B cell (primary cell): ENCODE data around the gene RAC3. TPM values are rescaled to one million over a fixed set of nuclear protein-coding genes. Genes with fewer than 3 reads are reported as not detected.

Source experiments
- ATAC-seq: fragments of 200-7000 bp; cut with Tn5 transposase; one replicate; pipeline ENCODE4 v1.10.0; 2021; ENCODE audit warnings: low read depth, mild to moderate bottlenecking, moderate number of reproducible peaks, moderate library complexity
- CTCF ChIA-PET: fragments of 350-600 bp; sonication (Branson Sonifier 250); formaldehyde crosslinking; loops from one replicate; lab custom pipeline; 2021; ENCODE audit warnings: antibody characterized with exemption, inconsistent platforms; lab: Charles Lee
- POLR2A ChIA-PET: fragments of 350-600 bp; sonication (Branson Sonifier 250); formaldehyde crosslinking; loops from one replicate; lab custom pipeline; 2021; ENCODE audit warnings: antibody characterized with exemption; lab: Charles Lee
- DNase-seq: peaks from one replicate; pipeline ENCODE4 v3.0.0; 2013
- H2AFZ ChIP-seq: 2 replicates; pipeline ENCODE4 v1.6.1; 2012; ENCODE audit warnings: mild to moderate bottlenecking, low read depth, low read length; ENCODE audit not compliant: insufficient read depth, poor library complexity, severe bottlenecking
- H3K27ac ChIP-seq, 2 donors: 1 replicate in 1 of 2; 2 replicates in 1 of 2; pipeline ENCODE4 v1.5.1; 2012 to 2013; ENCODE audit warnings: low read length in 2 of 2, mild to moderate bottlenecking in 2 of 2, moderate library complexity in 1 of 2
- H3K27me3 ChIP-seq, 4 experiments: fragments of 200-600 bp in 1 of 4; sonication (generic) in 1 of 4; replicated peaks in 1 of 4; 1 replicate in 2 of 4; 2 replicates in 2 of 4; pipeline versions ENCODE4 v1.6.1 to v1.7.0; 2013 to 2016; ENCODE audit warnings: low read length in 3 of 4, mild to moderate bottlenecking in 2 of 4, mixed read lengths in 1 of 4, moderate library complexity in 1 of 4; ENCODE audit not compliant: insufficient read depth in 4 of 4, control insufficient read depth in 3 of 4; ENCODE audit errors: control extremely low read depth in 1 of 4
- H3K36me3 ChIP-seq, 2 experiments: replicated peaks in 1 of 2; 1 replicate in 1 of 2; 2 replicates in 1 of 2; pipeline versions ENCODE4 v1.6.1 to v1.7.1; 2013; ENCODE audit warnings: low read length in 1 of 2; ENCODE audit not compliant: insufficient read depth in 2 of 2, control insufficient read depth in 1 of 2; ENCODE audit errors: control extremely low read depth in 1 of 2, extremely low read depth in 1 of 2
- H3K4me1 ChIP-seq, 2 donors: fragments of 200-600 bp in 1 of 2; sonication (generic) in 1 of 2; 1 replicate in 1 of 2; 2 replicates in 1 of 2; pipeline versions ENCODE4 v1.5.1 to v1.6.1; 2013 to 2017; ENCODE audit warnings: low read length in 2 of 2; ENCODE audit not compliant: control insufficient read depth in 2 of 2, insufficient read depth in 2 of 2
- H3K4me2 ChIP-seq: replicated peaks from 2 replicates; pipeline ENCODE3; 2012; ENCODE audit warnings: mild to moderate bottlenecking, low read depth, low read length; ENCODE audit not compliant: poor library complexity, severe bottlenecking
- H3K4me3 ChIP-seq, 5 experiments: fragments of 200-600 bp in 1 of 5; sonication (generic) in 1 of 5; 1 replicate in 3 of 5; 2 replicates in 2 of 5; pipeline versions ENCODE4 v1.5.1 to v1.7.0; 2011 to 2016; ENCODE audit warnings: low read length in 4 of 5, mild to moderate bottlenecking in 4 of 5, low read depth in 2 of 5, control low read depth in 1 of 5, moderate library complexity in 1 of 5; ENCODE audit not compliant: insufficient read depth in 1 of 5; ENCODE audit errors: control extremely low read depth in 1 of 5, extremely low read depth in 1 of 5
- H3K79me2 ChIP-seq: fragments of 200-600 bp; sonication (generic); one replicate; pipeline ENCODE4 v1.6.0; 2016; ENCODE audit warnings: low read length; ENCODE audit not compliant: control insufficient read depth, insufficient read depth
- H3K9ac ChIP-seq: fragments of 200-600 bp; sonication (generic); 2 replicates; pipeline ENCODE4 v1.6.1; 2017; ENCODE audit warnings: mild to moderate bottlenecking, low read length, moderate library complexity
- H3K9me3 ChIP-seq, 3 donors: one replicate each; pipeline versions ENCODE4 v1.6.1 to v1.7.1; 2013; ENCODE audit warnings: low read length in 2 of 3; ENCODE audit not compliant: control insufficient read depth in 2 of 3, insufficient read depth in 1 of 3; ENCODE audit errors: control extremely low read depth in 1 of 3
- H4K20me1 ChIP-seq: 2 replicates; pipeline ENCODE4 v1.6.0; 2012; ENCODE audit warnings: mild to moderate bottlenecking, low read length; ENCODE audit not compliant: insufficient read depth, control insufficient read depth, poor library complexity, severe bottlenecking
- H3K27ac Mint-ChIP-seq: one replicate; pipeline ENCODE4 v1.8.0; 2021; ENCODE audit warnings: mixed read lengths
- H3K27me3 Mint-ChIP-seq: one replicate; pipeline ENCODE4 v1.8.0; 2021; ENCODE audit warnings: mixed read lengths
- H3K4me1 Mint-ChIP-seq: one replicate; pipeline ENCODE4 v1.8.0; 2021; ENCODE audit warnings: mixed read lengths
- H3K4me3 Mint-ChIP-seq: one replicate; pipeline ENCODE4 v1.8.0; 2021; ENCODE audit warnings: mixed read lengths
- H3K9me3 Mint-ChIP-seq: one replicate; pipeline ENCODE4 v1.8.0; 2022; ENCODE audit warnings: mixed read lengths; ENCODE audit not compliant: insufficient read depth
- EZH2 ChIP-seq: IDR thresholded peaks from 2 replicates; pipeline ENCODE4 v1.6.1; 2012; ENCODE audit warnings: borderline replicate concordance, low read depth, mild to moderate bottlenecking, moderate library complexity, low read length; ENCODE audit not compliant: insufficient read depth, poor library complexity, severe bottlenecking
- WGBS: methylation state at CpG from one replicate; pipeline ENCODE4 v1.1.5; 2013; ENCODE audit warnings: missing lambda C conversion rate; ENCODE audit not compliant: insufficient coverage; 5-methylcytosine and 5-hydroxymethylcytosine counted together
- intact Hi-C: fragments of 100-400 bp; cut with micrococcal nuclease; formaldehyde crosslinking; loops from one replicate; pipeline ENCODE4 v1.10.0; 2022
- polyA plus RNA-seq: library from polyadenylated mRNA; depleted of rRNA; stranded (reverse); fragments of >200 nt; gene quantifications from 2 replicates; pipeline ENCODE4 v1.2.3, GENCODE V29; 2012
- total RNA-seq, 2 donors: library from RNA; stranded (reverse); fragments of 120-200 nt in 1 of 2; gene quantifications; 1 replicate in 1 of 2; 2 replicates in 1 of 2; pipeline versions ENCODE4 v1.2.3 to v1.2.4, GENCODE V29; 2013 to 2022
- TF ChIP-seq, protein P1 (sequence below): fragments of 200-600 bp; IDR thresholded peaks from one replicate; pipeline ENCODE4 v1.8.0; 2022; ENCODE audit warnings: antibody characterized with exemption, mild to moderate bottlenecking

RAC3 gene
- total and polyA plus RNA-seq, 2 donors (not counting 1 experiment from before 2014, with no cell fraction given), result 0.62 to 2.0 TPM

GRCh38 chr17:82055965-82056728, 24.7 kb downstream of the RAC3 start:
- ATAC-seq (no peak), DNase-seq (no peak)
- TF ChIP-seq, protein P1, sequence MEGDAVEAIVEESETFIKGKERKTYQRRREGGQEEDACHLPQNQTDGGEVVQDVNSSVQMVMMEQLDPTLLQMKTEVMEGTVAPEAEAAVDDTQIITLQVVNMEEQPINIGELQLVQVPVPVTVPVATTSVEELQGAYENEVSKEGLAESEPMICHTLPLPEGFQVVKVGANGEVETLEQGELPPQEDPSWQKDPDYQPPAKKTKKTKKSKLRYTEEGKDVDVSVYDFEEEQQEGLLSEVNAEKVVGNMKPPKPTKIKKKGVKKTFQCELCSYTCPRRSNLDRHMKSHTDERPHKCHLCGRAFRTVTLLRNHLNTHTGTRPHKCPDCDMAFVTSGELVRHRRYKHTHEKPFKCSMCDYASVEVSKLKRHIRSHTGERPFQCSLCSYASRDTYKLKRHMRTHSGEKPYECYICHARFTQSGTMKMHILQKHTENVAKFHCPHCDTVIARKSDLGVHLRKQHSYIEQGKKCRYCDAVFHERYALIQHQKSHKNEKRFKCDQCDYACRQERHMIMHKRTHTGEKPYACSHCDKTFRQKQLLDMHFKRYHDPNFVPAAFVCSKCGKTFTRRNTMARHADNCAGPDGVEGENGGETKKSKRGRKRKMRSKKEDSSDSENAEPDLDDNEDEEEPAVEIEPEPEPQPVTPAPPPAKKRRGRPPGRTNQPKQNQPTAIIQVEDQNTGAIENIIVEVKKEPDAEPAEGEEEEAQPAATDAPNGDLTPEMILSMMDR, result no peak
- no peak for TF ChIP-seq EZH2
- Histone ChIP-seq H3K4me1 (peaks cover 11 to 20% of the 10 kb centered on the region in 2 donors), H3K27me3 (no peaks in the 10 kb centered on the region), H3K4me3 (no peak overlapping the region), H3K9me3 (no peaks in the 10 kb centered on the region), H4K20me1 (peaks cover 19% of the 10 kb centered on the region), H3K27ac (no peak overlapping the region), H3K79me2 (peaks cover 21% of the 10 kb centered on the region), H2AFZ (no peak overlapping the region), H3K4me2 (no peak overlapping the region), H3K9ac (no peak overlapping the region), H3K36me3 (peaks cover 0 to 48% of the 10 kb centered on the region in 2 experiments)
- Mint-ChIP-seq H3K9me3 (no peaks in the 10 kb centered on the region), H3K4me3 (no peak overlapping the region), H3K27me3 (no peaks in the 10 kb centered on the region), H3K4me1 (peaks cover 3% of the 10 kb centered on the region), H3K27ac (no peak overlapping the region)
- CTCF ChIA-PET, result interaction anchor here (1.2 kb wide), 1 partner anchor 10 kb away, joined by 3 read pairs; the partner anchor contains the start of gene DUS1L
- 98% methylated on average over 28 of the region's 28 CpGs for WGBS
- POLR2A ChIA-PET, result interaction anchor here (0.5 kb wide), 1 partner anchor 387 kb away, joined by 3 read pairs; no protein-coding TSS in a partner anchor
- intact Hi-C loops, result no loop called here
